Measurements from ENCODE around the gene HIF1A. TPM values are rescaled to one million over a fixed set of nuclear protein-coding genes. Genes with fewer than 3 reads are reported as not detected.
A peak's percentile ranks its signal among the peaks of the same experiment; 100 is the strongest.

The HIF1A gene
- total and polyA plus RNA-seq, 10 of the 15 experiments (the other 5 are each of a cell fraction or from before 2014, with no cell fraction given): 18.3 to 97.0 (median 75.3) TPM

GRCh38 chr14:61694830-61695694 lies at the start of gene HIF1A (continued):
- TF ChIP-seq ZBTB11 (CRISPR knock-in tag; IDR thresholded peaks at IDR 0.05) (no peak), EED (IDR thresholded peaks at IDR 0.05; ENCODE audit: low read depth) (0 out of 2 replicates have a peak, but pooled peaks have one; percentile 15), WRNIP1 (IDR thresholded peaks at IDR 0.05; ENCODE audit: borderline replicate concordance, low read depth, low read length) (no peak), NFYB (IDR thresholded peaks at IDR 0.05; ENCODE audit: insufficient read depth, low read depth, low read length) (peak; percentile 85; the same call in 1 of the 2 replicates), TCF3 (IDR thresholded peaks at IDR 0.05; ENCODE audit: borderline replicate concordance, insufficient read depth, low read depth, low read length) (peak; percentile 71; the same call in 1 of the 2 replicates), MXI1 (IDR thresholded peaks at IDR 0.05; ENCODE audit: low read depth, low read length) (peak; percentile 94), SMAD5 (IDR thresholded peaks at IDR 0.05; ENCODE audit: low read depth) (peak; percentile 87), ETV6 (conservative IDR thresholded peaks at IDR 0.05 in 1 of 2, IDR thresholded peaks at IDR 0.05 in 1 of 2; ENCODE audit: borderline replicate concordance in 1 of 2, low read depth in 1 of 2) (no peak), PML (IDR thresholded peaks at IDR 0.05; ENCODE audit: low read length) (peak; percentile 85), RCOR1 (conservative IDR thresholded peaks at IDR 0.05; ENCODE audit: low read depth, low read length) (no peak), RB1 (IDR thresholded peaks at IDR 0.05; ENCODE audit: borderline replicate concordance) (peak; percentile 69; the same call in 1 of the 2 replicates), TCF12 (IDR thresholded peaks at IDR 0.05; ENCODE audit: low read depth, low read length) (peak; percentile 86), LARP7 (IDR thresholded peaks at IDR 0.05) (no peak), ESRRA (IDR thresholded peaks at IDR 0.05; ENCODE audit: low read length) (no peak), EZH2 (IDR thresholded peaks at IDR 0.05; ENCODE audit: borderline replicate concordance, control insufficient read depth, low read depth, low read length) (no peak), MLLT1 (IDR thresholded peaks at IDR 0.05) (peak; percentile 18), BCL11A (IDR thresholded peaks at IDR 0.05; ENCODE audit: low read depth, low read length) (0 out of 2 replicates have a peak, but pooled peaks have one; percentile 5)
- TF ChIP-seq, protein P1, sequence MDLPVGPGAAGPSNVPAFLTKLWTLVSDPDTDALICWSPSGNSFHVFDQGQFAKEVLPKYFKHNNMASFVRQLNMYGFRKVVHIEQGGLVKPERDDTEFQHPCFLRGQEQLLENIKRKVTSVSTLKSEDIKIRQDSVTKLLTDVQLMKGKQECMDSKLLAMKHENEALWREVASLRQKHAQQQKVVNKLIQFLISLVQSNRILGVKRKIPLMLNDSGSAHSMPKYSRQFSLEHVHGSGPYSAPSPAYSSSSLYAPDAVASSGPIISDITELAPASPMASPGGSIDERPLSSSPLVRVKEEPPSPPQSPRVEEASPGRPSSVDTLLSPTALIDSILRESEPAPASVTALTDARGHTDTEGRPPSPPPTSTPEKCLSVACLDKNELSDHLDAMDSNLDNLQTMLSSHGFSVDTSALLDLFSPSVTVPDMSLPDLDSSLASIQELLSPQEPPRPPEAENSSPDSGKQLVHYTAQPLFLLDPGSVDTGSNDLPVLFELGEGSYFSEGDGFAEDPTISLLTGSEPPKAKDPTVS (IDR thresholded peaks at IDR 0.05; ENCODE audit: low read depth, low read length): no peak

Data from GM12878 (cell line).